DND-41 (cell line): Measurements from ENCODE around the gene CLEC4E.

ENCODE experiments used
- ATAC-seq: fragments of 200-7000 bp; cut with Tn5 transposase; 3 replicates; pipeline ENCODE4 v1.9.1; 2021; ENCODE audit warnings: low read depth; ENCODE audit not compliant: insufficient read depth
- DNase-seq: peaks from one replicate; pipeline ENCODE4 v3.0.0-alpha.2; 2020
- H2AFZ ChIP-seq: 2 replicates; pipeline ENCODE4 v1.6.0; 2012; ENCODE audit warnings: low read depth, low read length
- H3K27ac ChIP-seq: 2 replicates; pipeline ENCODE4 v1.5.1; 2012; ENCODE audit warnings: low read length, inconsistent platforms
- H3K27me3 ChIP-seq: fragments of 200-600 bp; sonication (generic); 2 replicates; pipeline ENCODE4 v1.6.0; 2012; ENCODE audit warnings: low read length, mild to moderate bottlenecking, inconsistent platforms; ENCODE audit not compliant: insufficient read depth, poor library complexity
- H3K36me3 ChIP-seq: 2 replicates; pipeline ENCODE4 v1.5.1; 2012; ENCODE audit warnings: low read length, inconsistent platforms; ENCODE audit not compliant: insufficient read depth
- H3K4me1 ChIP-seq: 2 replicates; pipeline ENCODE4 v1.5.1; 2012; ENCODE audit warnings: mild to moderate bottlenecking, low read length; ENCODE audit not compliant: insufficient read depth
- H3K4me2 ChIP-seq: 2 replicates; pipeline ENCODE4 v1.6.0; 2012; ENCODE audit warnings: mild to moderate bottlenecking, moderate library complexity, low read length, inconsistent platforms; ENCODE audit not compliant: insufficient read depth
- H3K4me3 ChIP-seq, 2 experiments: fragments of 200-600 bp in 1 of 2; shearing (Covaris generic) in 1 of 2; 2 replicates each; pipeline ENCODE4 v1.5.1; 2012 to 2016; ENCODE audit warnings: inconsistent platforms in 2 of 2, low read length in 2 of 2, mild to moderate bottlenecking in 2 of 2, low read depth in 1 of 2, moderate library complexity in 1 of 2
- H3K79me2 ChIP-seq: 2 replicates; pipeline ENCODE4 v1.6.0; 2012; ENCODE audit warnings: low read length, inconsistent platforms; ENCODE audit not compliant: insufficient read depth
- H3K9ac ChIP-seq: 2 replicates; pipeline ENCODE4 v1.6.0; 2012; ENCODE audit warnings: low read depth, mild to moderate bottlenecking, inconsistent platforms, low read length, moderate library complexity
- H3K9me3 ChIP-seq: 2 replicates; pipeline ENCODE4 v1.5.1; 2012; ENCODE audit warnings: low read length, moderate library complexity, mild to moderate bottlenecking, inconsistent platforms; ENCODE audit not compliant: insufficient read depth, severe bottlenecking
- H4K20me1 ChIP-seq: 2 replicates; pipeline ENCODE4 v1.6.0; 2012; ENCODE audit warnings: low read length; ENCODE audit not compliant: insufficient read depth
- EZH2 ChIP-seq: IDR thresholded peaks from 3 replicates; pipeline ENCODE4 v1.6.1; 2012; ENCODE audit warnings: borderline replicate concordance, low read depth, mild to moderate bottlenecking, moderate library complexity, low read length, inconsistent platforms; ENCODE audit not compliant: severe bottlenecking
- TF ChIP-seq, protein P1 (sequence below): IDR thresholded peaks from 2 replicates; pipeline ENCODE4 v1.5.1; 2012; ENCODE audit warnings: borderline replicate concordance, low read length, moderate library complexity, mild to moderate bottlenecking; ENCODE audit not compliant: poor library complexity, severe bottlenecking; ENCODE audit errors: extremely low read depth

The CLEC4E gene

DNA sequence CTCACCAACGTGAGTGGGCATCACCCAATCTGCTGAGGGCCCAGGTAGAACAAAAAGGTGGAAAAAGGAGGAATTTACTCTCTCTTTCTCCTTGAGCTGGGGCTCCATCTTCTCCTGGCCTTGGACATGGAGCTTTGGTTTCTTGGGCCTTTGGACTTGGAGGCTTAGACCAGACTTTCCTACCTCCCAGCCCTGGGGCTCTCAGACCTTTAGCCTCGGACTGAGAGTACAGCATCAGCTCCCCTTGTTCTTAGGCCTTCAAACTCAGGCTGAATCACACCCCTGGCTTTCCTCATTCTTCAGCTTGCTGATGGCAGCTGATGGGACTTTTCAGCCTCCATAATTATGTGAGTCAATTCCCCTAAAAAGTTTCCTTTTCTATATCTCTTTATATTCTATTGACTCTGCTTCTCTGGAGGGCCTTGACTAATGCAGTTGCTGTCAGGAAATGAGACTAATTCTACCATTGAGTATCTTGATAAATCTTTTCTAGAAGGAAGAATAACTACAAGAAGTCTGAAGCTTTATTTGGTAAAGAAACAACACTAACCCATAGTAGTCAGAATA, 15.9 kb upstream of the CLEC4E start:
- no peak overlapping the region for H2AFZ ChIP-seq

DNA sequence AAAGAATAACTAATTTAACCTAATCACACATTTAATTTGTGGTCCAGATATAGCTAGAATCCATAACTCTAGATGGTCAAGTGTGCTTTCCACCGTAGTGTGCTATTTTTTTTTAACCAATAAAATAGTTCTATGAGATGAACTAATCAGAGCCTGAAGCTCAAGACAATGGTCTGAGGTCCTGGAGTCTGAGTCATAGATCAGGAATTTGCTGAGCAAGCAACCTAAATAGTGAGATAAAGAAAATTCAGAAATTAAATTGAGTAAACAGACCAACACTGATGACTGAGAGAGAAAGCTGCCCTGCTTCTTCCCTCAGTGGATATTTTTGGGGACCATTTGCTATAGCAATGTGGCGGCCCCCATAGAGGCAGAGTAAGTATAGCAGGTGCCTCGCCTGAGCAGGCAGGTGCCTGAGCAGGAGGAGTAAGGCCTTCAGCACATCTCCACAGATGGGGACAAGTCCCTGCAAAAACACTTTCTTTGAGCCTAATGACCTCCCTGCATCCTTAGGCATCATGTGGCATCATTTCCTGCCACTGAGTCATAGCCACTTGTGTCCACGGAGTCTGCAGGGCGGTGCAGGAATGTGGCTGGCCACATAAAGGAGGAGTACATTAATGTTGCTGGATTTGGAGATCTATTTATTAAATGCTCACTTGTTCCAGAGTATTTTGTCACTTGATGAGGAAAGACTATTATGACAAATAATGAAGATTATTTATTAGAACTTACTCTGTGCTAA, 13.9 kb upstream of the CLEC4E start:
- Histone ChIP-seq H3K4me3 (no peak overlapping the region), H3K9ac (no peak overlapping the region), H3K4me1 (no peaks in the 10 kb centered on the region), H3K27me3 (peaks cover 8% of the 10 kb centered on the region), H3K9me3 (no peaks in the 10 kb centered on the region), H2AFZ (no peak overlapping the region), H3K36me3 (no peaks in the 10 kb centered on the region), H3K27ac (no peak overlapping the region), H4K20me1 (no peaks in the 10 kb centered on the region), H3K79me2 (no peaks in the 10 kb centered on the region), H3K4me2 (no peak overlapping the region)
- TF ChIP-seq, protein P1, sequence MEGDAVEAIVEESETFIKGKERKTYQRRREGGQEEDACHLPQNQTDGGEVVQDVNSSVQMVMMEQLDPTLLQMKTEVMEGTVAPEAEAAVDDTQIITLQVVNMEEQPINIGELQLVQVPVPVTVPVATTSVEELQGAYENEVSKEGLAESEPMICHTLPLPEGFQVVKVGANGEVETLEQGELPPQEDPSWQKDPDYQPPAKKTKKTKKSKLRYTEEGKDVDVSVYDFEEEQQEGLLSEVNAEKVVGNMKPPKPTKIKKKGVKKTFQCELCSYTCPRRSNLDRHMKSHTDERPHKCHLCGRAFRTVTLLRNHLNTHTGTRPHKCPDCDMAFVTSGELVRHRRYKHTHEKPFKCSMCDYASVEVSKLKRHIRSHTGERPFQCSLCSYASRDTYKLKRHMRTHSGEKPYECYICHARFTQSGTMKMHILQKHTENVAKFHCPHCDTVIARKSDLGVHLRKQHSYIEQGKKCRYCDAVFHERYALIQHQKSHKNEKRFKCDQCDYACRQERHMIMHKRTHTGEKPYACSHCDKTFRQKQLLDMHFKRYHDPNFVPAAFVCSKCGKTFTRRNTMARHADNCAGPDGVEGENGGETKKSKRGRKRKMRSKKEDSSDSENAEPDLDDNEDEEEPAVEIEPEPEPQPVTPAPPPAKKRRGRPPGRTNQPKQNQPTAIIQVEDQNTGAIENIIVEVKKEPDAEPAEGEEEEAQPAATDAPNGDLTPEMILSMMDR: no peak
- TF ChIP-seq EZH2: no peak
- ATAC-seq (no peak), DNase-seq (no peak)

More for the DNA sequence above, 15.9 kb upstream of the CLEC4E start:
- H3K27me3 ChIP-seq: peaks cover 8% of the 10 kb centered on the region
- H3K4me1 ChIP-seq: no peaks in the 10 kb centered on the region
- H3K27ac ChIP-seq: no peak overlapping the region
- H3K4me3 ChIP-seq: no peak overlapping the region
- no peaks in the 10 kb centered on the region for H3K9me3 ChIP-seq
- DNase-seq: no peak
- H4K20me1 ChIP-seq: no peaks in the 10 kb centered on the region
- H3K4me2 ChIP-seq: no peak overlapping the region
- H3K36me3 ChIP-seq: no peaks in the 10 kb centered on the region
- H3K9ac ChIP-seq: no peak overlapping the region
- TF ChIP-seq, protein P1: no peak
- TF ChIP-seq EZH2: no peak
- no peaks in the 10 kb centered on the region for H3K79me2 ChIP-seq
- ATAC-seq: no peak

DNA sequence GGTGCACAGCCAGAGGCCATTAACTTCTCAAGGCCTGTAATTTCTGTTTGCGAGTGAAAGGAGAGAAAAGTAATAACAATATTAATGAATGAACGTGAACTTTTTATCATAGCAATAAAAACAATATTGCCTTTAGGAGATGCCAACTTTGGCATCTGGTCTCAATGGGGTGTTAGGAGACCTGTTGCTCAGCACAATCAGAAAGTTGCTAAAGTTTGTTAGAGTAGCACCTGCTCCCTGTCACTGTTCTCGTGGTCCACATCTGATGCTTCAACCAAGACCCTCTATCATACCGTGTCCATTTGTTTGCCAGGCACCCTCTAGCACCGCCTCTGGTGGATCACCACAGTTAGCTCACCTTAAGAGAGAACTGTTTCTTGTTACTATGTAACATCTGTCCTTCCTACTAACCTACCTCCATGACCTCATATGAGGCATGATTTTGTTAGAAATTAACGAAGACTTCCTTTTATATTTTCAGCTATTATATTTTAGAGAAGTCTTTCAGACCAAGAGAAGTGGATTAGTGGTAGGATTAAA, 12.5 kb upstream of the CLEC4E start:
- DNase-seq: no peak
- no peak for ATAC-seq
- H2AFZ ChIP-seq: no peak overlapping the region

More for the DNA sequence above, 12.5 kb upstream of the CLEC4E start:
- Histone ChIP-seq H3K79me2 (no peaks in the 10 kb centered on the region), H3K27ac (no peak overlapping the region), H3K4me2 (no peak overlapping the region), H3K4me3 (no peak overlapping the region), H3K36me3 (no peaks in the 10 kb centered on the region), H3K27me3 (peaks cover 12% of the 10 kb centered on the region), H4K20me1 (no peaks in the 10 kb centered on the region), H3K9ac (no peak overlapping the region), H3K9me3 (no peaks in the 10 kb centered on the region), H3K4me1 (no peaks in the 10 kb centered on the region)
- TF ChIP-seq, protein P1: no peak
- TF ChIP-seq EZH2: no peak
